IMR-90 (cell line): ENCODE data around the gene FBN1. TPM values are rescaled to one million over a fixed set of nuclear protein-coding genes. Genes with fewer than 3 reads are reported as not detected.

ENCODE experiments used
- ATAC-seq: fragments of 200-7000 bp; cut with Tn5 transposase; 2 replicates; pipeline ENCODE4 v1.9.1; 2020; ENCODE audit warnings: low read depth, mild to moderate bottlenecking, moderate library complexity
- BruUV-seq: library from RNA; stranded (reverse); fragments of 400-500 nt; replicated peaks from 2 replicates; lab custom pipeline; 2021; lab: Mats Ljungman, UMichigan
- CTCF ChIA-PET: fragments of 300-600 bp; formaldehyde crosslinking; extraction: SDS; loops from one replicate; lab custom pipeline; 2021; ENCODE audit warnings: antibody characterized with exemption; lab: Yijun Ruan, JAX
- POLR2A ChIA-PET: fragments of 300-600 bp; sonication (Branson Sonifier 250); formaldehyde crosslinking; loops from one replicate; lab custom pipeline; 2022; ENCODE audit warnings: antibody characterized with exemption; ENCODE audit not compliant: unreplicated experiment; lab: Charles Lee
- DNase-seq: peaks from one replicate; pipeline ENCODE4 v3.0.0; 2013
- H2AFZ ChIP-seq: replicated peaks from 2 replicates; pipeline ENCODE3; 2013; ENCODE audit warnings: low read length, mild to moderate bottlenecking; ENCODE audit not compliant: poor library complexity
- H2AK5ac ChIP-seq: 2 replicates; pipeline ENCODE4 v1.6.1; 2013; ENCODE audit warnings: low read depth, low read length, inconsistent platforms
- H2AK9ac ChIP-seq: replicated peaks from 2 replicates; pipeline ENCODE3; 2013; ENCODE audit warnings: mild to moderate bottlenecking, low read depth, low read length, moderate library complexity; ENCODE audit not compliant: poor library complexity
- H2BK120ac ChIP-seq: 2 replicates; pipeline ENCODE4 v1.6.1; 2013; ENCODE audit warnings: low read depth, low read length, inconsistent platforms
- H2BK15ac ChIP-seq: 3 replicates; pipeline ENCODE4 v1.6.1; 2013; ENCODE audit warnings: low read depth, low read length, inconsistent platforms
- H2BK20ac ChIP-seq: 2 replicates; pipeline ENCODE4 v1.6.1; 2013; ENCODE audit warnings: low read depth, mild to moderate bottlenecking, inconsistent platforms, low read length, moderate library complexity
- H2BK5ac ChIP-seq: 2 replicates; pipeline ENCODE4 v1.6.1; 2013; ENCODE audit warnings: mild to moderate bottlenecking, low read depth, low read length, inconsistent platforms; ENCODE audit not compliant: poor library complexity, severe bottlenecking
- H3K14ac ChIP-seq: replicated peaks from 2 replicates; pipeline ENCODE4 v1.6.1; 2013; ENCODE audit warnings: low read depth, low read length, inconsistent platforms
- H3K18ac ChIP-seq: 2 replicates; pipeline ENCODE4 v1.6.1; 2013; ENCODE audit warnings: low read depth, low read length, control low read depth
- H3K23ac ChIP-seq: 2 replicates; pipeline ENCODE4 v1.6.1; 2013; ENCODE audit warnings: low read depth, low read length, inconsistent platforms
- H3K27ac ChIP-seq: 2 replicates; pipeline ENCODE4 v1.5.1; 2013; ENCODE audit warnings: mild to moderate bottlenecking, control low read depth, low read length; ENCODE audit not compliant: insufficient read depth
- H3K27me3 ChIP-seq: 2 replicates; pipeline ENCODE4 v1.6.1; 2013; ENCODE audit warnings: low read length; ENCODE audit not compliant: control insufficient read depth, insufficient read depth
- H3K36me3 ChIP-seq: 2 replicates; pipeline ENCODE4 v1.6.1; 2013; ENCODE audit warnings: low read length, mixed read lengths; ENCODE audit not compliant: control insufficient read depth, insufficient read depth
- H3K4ac ChIP-seq: 2 replicates; pipeline ENCODE4 v1.6.1; 2013; ENCODE audit warnings: low read depth, low read length, inconsistent platforms
- H3K4me1 ChIP-seq: 2 replicates; pipeline ENCODE4 v1.6.1; 2013; ENCODE audit warnings: low read length, mixed read lengths; ENCODE audit not compliant: control insufficient read depth, insufficient read depth
- H3K4me2 ChIP-seq: 2 replicates; pipeline ENCODE4 v1.6.1; 2013; ENCODE audit warnings: low read depth, mild to moderate bottlenecking, control low read depth, low read length, moderate library complexity
- H3K4me3 ChIP-seq: 2 replicates; pipeline ENCODE4 v1.5.1; 2013; ENCODE audit warnings: low read depth, mild to moderate bottlenecking, control low read depth, low read length, moderate library complexity; ENCODE audit not compliant: insufficient read depth
- H3K56ac ChIP-seq: 2 replicates; pipeline ENCODE4 v1.6.1; 2013; ENCODE audit warnings: low read length, inconsistent platforms; ENCODE audit not compliant: insufficient read depth; ENCODE audit errors: extremely low read depth
- H3K79me1 ChIP-seq, 2 experiments: 2 replicates each; pipeline ENCODE4 v1.6.1; 2013; ENCODE audit warnings: low read length in 2 of 2, inconsistent platforms in 1 of 2, low read depth in 1 of 2
- H3K9ac ChIP-seq: 2 replicates; pipeline ENCODE4 v1.6.1; 2013; ENCODE audit warnings: low read depth, low read length, control low read depth
- H3K9me1 ChIP-seq: 2 replicates; pipeline ENCODE4 v1.6.1; 2013; ENCODE audit warnings: low read length, inconsistent platforms; ENCODE audit not compliant: insufficient read depth
- H3K9me3 ChIP-seq: 2 replicates; pipeline ENCODE4 v1.6.1; 2013; ENCODE audit warnings: low read length; ENCODE audit not compliant: control insufficient read depth, insufficient read depth
- H4K20me1 ChIP-seq: 2 replicates; pipeline ENCODE4 v1.6.1; 2013; ENCODE audit warnings: low read length, inconsistent platforms; ENCODE audit not compliant: insufficient read depth
- H4K5ac ChIP-seq: 2 replicates; pipeline ENCODE4 v1.6.1; 2013; ENCODE audit warnings: mild to moderate bottlenecking, low read depth, low read length, control low read depth
- H4K8ac ChIP-seq, 2 experiments: 2 replicates each; pipeline ENCODE4 v1.6.1; 2013; ENCODE audit warnings: low read depth in 2 of 2, low read length in 2 of 2, control low read depth in 1 of 2, inconsistent platforms in 1 of 2
- H4K91ac ChIP-seq: 2 replicates; pipeline ENCODE4 v1.6.1; 2013; ENCODE audit warnings: low read depth, low read length, inconsistent platforms; ENCODE audit not compliant: insufficient read depth
- CHD1 ChIP-seq: IDR thresholded peaks from 2 replicates; pipeline ENCODE4 v1.6.1; 2012; ENCODE audit warnings: low read depth, low read length, improper control_type of control experiment
- NFE2L2 ChIP-seq: fragments of 150-350 bp; IDR thresholded peaks from 2 replicates; pipeline ENCODE4 v1.6.1; 2016; ENCODE audit warnings: low read depth, mild to moderate bottlenecking, low read length
- POLR2A ChIP-seq: IDR thresholded peaks from 2 replicates; pipeline ENCODE4 v1.6.1; 2012; ENCODE audit warnings: mild to moderate bottlenecking, low read depth, low read length
- RCOR1 ChIP-seq: IDR thresholded peaks from 2 replicates; pipeline ENCODE4 v1.6.1; 2012; ENCODE audit warnings: mild to moderate bottlenecking, low read length, improper control_type of control experiment; ENCODE audit not compliant: insufficient replicate concordance
- RFX5 ChIP-seq: IDR thresholded peaks from 2 replicates; pipeline ENCODE4 v1.8.0; 2012; ENCODE audit warnings: low read depth, mild to moderate bottlenecking, low read length, moderate library complexity
- WGBS, 2 experiments: methylation state at CpG; one replicate each; pipeline versions ENCODE4 v1.1.5 to v1.1.7; 2013; ENCODE audit warnings: missing lambda C conversion rate in 2 of 2; ENCODE audit not compliant: insufficient read length in 1 of 2; ENCODE audit errors: extremely low coverage in 2 of 2; 5-methylcytosine and 5-hydroxymethylcytosine counted together
- dilution Hi-C: fragments of 300-500 bp; cut with HindIII; formaldehyde crosslinking; loops from one replicate; pipeline ENCODE4 v1.14.3; 2018; ENCODE audit warnings: low sequenced_read_pairs; ENCODE audit not compliant: unreplicated experiment
- in situ Hi-C: fragments of 300-500 bp; cut with MboI; formaldehyde crosslinking; loops from 3 replicates; pipeline ENCODE4 v1.14.3; 2019; ENCODE audit warnings: low sequenced_read_pairs, inconsistent platforms, mixed read lengths
- intact Hi-C: fragments of 100-400 bp; cut with micrococcal nuclease; formaldehyde crosslinking; loops from 2 replicates; pipeline ENCODE4 v1.10.0; 2022
- polyA plus RNA-seq, 3 experiments: library from polyadenylated mRNA; depleted of rRNA; stranded (reverse); fragments of >200 nt; gene quantifications; 2 replicates each; pipeline ENCODE4 v1.2.3, GENCODE V29; 2012; ENCODE audit warnings: low replicate concordance in 1 of 3
- total RNA-seq: library from RNA; depleted of rRNA; stranded (reverse); fragments of >200 nt; gene quantifications from 2 replicates; pipeline ENCODE4 v1.2.3, GENCODE V29; 2012
- TF ChIP-seq, protein P1 (sequence below): fragments of 150-350 bp; IDR thresholded peaks from 2 replicates; pipeline ENCODE4 v1.6.1; 2016; ENCODE audit warnings: low read depth, mild to moderate bottlenecking, low read length, moderate library complexity, borderline replicate concordance

Gene FBN1
- total and polyA plus RNA-seq, 2 of the 4 experiments (the other 2 are of a cell fraction) = 134 to 283 TPM

DNA sequence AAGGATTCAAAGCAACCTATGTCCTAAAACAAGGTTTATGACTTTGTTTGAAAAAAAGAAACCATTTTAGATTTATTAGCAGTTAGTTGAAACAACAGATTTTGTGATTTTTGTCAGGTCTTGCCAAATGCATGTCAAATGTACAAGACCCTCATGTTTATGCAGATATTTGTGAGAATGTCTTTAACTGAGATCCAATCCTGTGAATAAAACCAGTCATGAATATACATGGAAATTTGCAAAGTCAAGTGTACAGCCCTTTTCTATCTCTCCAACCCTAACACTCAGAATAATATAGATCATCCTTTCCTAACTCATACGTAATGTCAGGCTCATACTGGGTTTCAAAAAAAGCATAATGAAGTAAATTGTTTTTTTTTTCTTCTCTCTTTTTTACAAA, 237.9 kb downstream of the FBN1 start:
- H3K14ac ChIP-seq = no peak overlapping the region
- ATAC-seq (no peak), DNase-seq (no peak)
- dilution Hi-C loops (no loop called here), intact Hi-C loops (no loop called here), in situ Hi-C loops (no loop called here)
- H3K4me2 ChIP-seq = no peak overlapping the region
- ChIA-PET CTCF (no interaction called here), POLR2A (interaction anchor here (0.6 kb wide), 1 partner anchor 747 kb away, joined by 3 read pairs; no protein-coding TSS in a partner anchor)
- no peak overlapping the region for H4K5ac ChIP-seq
- peaks cover 11% of the 10 kb centered on the region for H3K9me1 ChIP-seq
- H3K27ac ChIP-seq = no peak overlapping the region
- H2BK120ac ChIP-seq = no peak overlapping the region
- no peak overlapping the region for H3K23ac ChIP-seq
- no peaks in the 10 kb centered on the region for H3K9me3 ChIP-seq
- no peaks in the 10 kb centered on the region for H4K20me1 ChIP-seq
- no peak overlapping the region for H2AFZ ChIP-seq
- H3K79me1 ChIP-seq = peaks cover 0 to 13% of the 10 kb centered on the region in 2 experiments; a peak in 1 of 4 replicates
- no peak overlapping the region for H3K18ac ChIP-seq
- no peak overlapping the region for H3K4ac ChIP-seq
- no peak overlapping the region for H4K91ac ChIP-seq
- no peak overlapping the region for H2BK20ac ChIP-seq
- H3K4me3 ChIP-seq = no peak overlapping the region
- TF ChIP-seq CHD1 = no peak
- TF ChIP-seq, protein P1, sequence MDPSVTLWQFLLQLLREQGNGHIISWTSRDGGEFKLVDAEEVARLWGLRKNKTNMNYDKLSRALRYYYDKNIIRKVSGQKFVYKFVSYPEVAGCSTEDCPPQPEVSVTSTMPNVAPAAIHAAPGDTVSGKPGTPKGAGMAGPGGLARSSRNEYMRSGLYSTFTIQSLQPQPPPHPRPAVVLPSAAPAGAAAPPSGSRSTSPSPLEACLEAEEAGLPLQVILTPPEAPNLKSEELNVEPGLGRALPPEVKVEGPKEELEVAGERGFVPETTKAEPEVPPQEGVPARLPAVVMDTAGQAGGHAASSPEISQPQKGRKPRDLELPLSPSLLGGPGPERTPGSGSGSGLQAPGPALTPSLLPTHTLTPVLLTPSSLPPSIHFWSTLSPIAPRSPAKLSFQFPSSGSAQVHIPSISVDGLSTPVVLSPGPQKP = no peak
- no peak for TF ChIP-seq RCOR1
- no peak for TF ChIP-seq POLR2A
- TF ChIP-seq RFX5 = no peak
- TF ChIP-seq NFE2L2 = no peak
- WGBS, 2 experiments = no CpG with 5 or more reads among the region's 1 CpG
- BruUV-seq = no TSS peak
- no peak overlapping the region for H2BK15ac ChIP-seq
- no peak overlapping the region for H4K8ac ChIP-seq
- peaks cover 7% of the 10 kb centered on the region for H3K4me1 ChIP-seq
- H3K36me3 ChIP-seq = peaks cover 23% of the 10 kb centered on the region
- no peak overlapping the region for H2AK9ac ChIP-seq
- H3K27me3 ChIP-seq = no peaks in the 10 kb centered on the region
- no peak overlapping the region for H3K9ac ChIP-seq
- no peak overlapping the region for H2AK5ac ChIP-seq
- H3K56ac ChIP-seq = no peak overlapping the region
- no peak overlapping the region for H2BK5ac ChIP-seq
